Ovary (tissue), 9 donors: Measurements from ENCODE around the gene SMIM38. TPM values are rescaled to one million over a fixed set of nuclear protein-coding genes. Genes with fewer than 3 reads are reported as not detected.

Source experiments
- DNase-seq, 5 donors: peaks; one replicate each; pipeline ENCODE4 v3.0.0-alpha.2; 2019 to 2020
- H3K27ac ChIP-seq, 2 donors: fragments of 200-600 bp; one replicate each; pipeline versions ENCODE4 v1.5.1 to v1.8.0; 2019 to 2022
- H3K27me3 ChIP-seq: fragments of 200-600 bp; one replicate; pipeline ENCODE4 v1.8.0; 2022
- H3K36me3 ChIP-seq: fragments of 200-600 bp; sonication (generic); one replicate; pipeline ENCODE4 v1.5.1; 2019
- H3K4me1 ChIP-seq: one replicate; pipeline ENCODE4 v1.8.1; 2013; ENCODE audit warnings: mild to moderate bottlenecking, moderate library complexity; ENCODE audit not compliant: insufficient read depth
- H3K4me3 ChIP-seq: fragments of 200-600 bp; sonication (generic); one replicate; pipeline ENCODE4 v1.5.1; 2017
- H3K9me3 ChIP-seq, 2 donors: fragments of 200-600 bp in 1 of 2; sonication (generic) in 1 of 2; one replicate each; pipeline versions ENCODE4 v1.5.1 to v1.8.1; 2013 to 2019; ENCODE audit warnings: mild to moderate bottlenecking in 1 of 2, moderate library complexity in 1 of 2
- CTCF ChIP-seq, 3 donors: fragments of 450-650 bp in 2 of 3; fragments of 200-600 bp in 1 of 3; IDR thresholded peaks; one replicate each; pipeline versions ENCODE4 v1.5.1 to v1.8.0; 2016 to 2022; ENCODE audit warnings: antibody characterized with exemption in 3 of 3, mild to moderate bottlenecking in 1 of 3
- EP300 ChIP-seq: sonication (generic); formaldehyde crosslinking; IDR thresholded peaks from one replicate; pipeline ENCODE4 v1.6.1; 2017; ENCODE audit warnings: antibody characterized with exemption
- POLR2A ChIP-seq: fragments of 450-650 bp; IDR thresholded peaks from one replicate; pipeline ENCODE4 v1.6.1; 2017; ENCODE audit warnings: antibody characterized with exemption, mild to moderate bottlenecking, moderate library complexity
- WGBS, 3 donors: extraction: QIAGEN DNeasy Blood & Tissue Kit in 1 of 3; methylation state at CpG; one replicate each; pipeline versions ENCODE4 v1.1.5 to v1.1.7; 2013 to 2017; 5-methylcytosine and 5-hydroxymethylcytosine counted together
- intact Hi-C, 4 donors: fragments of 100-400 bp; cut with DNase I; formaldehyde crosslinking; loops; one replicate each; pipeline versions ENCODE4 v1.11.0 to v1.15.1; 2022 to 2023
- polyA plus RNA-seq, 2 donors: library from polyadenylated mRNA; stranded (reverse); fragments of 200-250 nt in 1 of 2; fragments of 350-450 nt in 1 of 2; fragmentation: Illumina TruSeq in 1 of 2; extraction: RNeasy Lipid Tissue Mini Kit (QIAGEN cat#74804) in 1 of 2; gene quantifications; one replicate each; pipeline ENCODE4 v1.2.3, GENCODE V29; 2013 to 2014
- total RNA-seq, 7 donors: library from RNA; depleted of rRNA in 2 of 7; stranded (reverse); fragments of >200 nt in 2 of 7; fragmentation: NEBNext Ultra II Directional in 3 of 7; extraction: Animal tissue kit (Norgen Biotek cat#: 25700) in 3 of 7; gene quantifications; one replicate each; pipeline versions ENCODE4 v1.1.0 to v1.2.4, GENCODE V29; 2016 to 2023
- donor health status: DM: no; HTN: no; CAD: no; lungs with moderate emphysema.
- donor health status: DM: no; HTN: no; CAD: no.
- donor health status: Bipolar disorder and iron deficiency.
- donor health status: DM: yes; HTN: yes; CAD: no.
- donor health status: DM: no; HTN: no; CAD: no.
- donor health status: DM: yes; HTN: yes; CAD: no.

The SMIM38 gene
- total and polyA plus RNA-seq, 9 donors: 0.43 to 6.3 (median 2.1) TPM

DNA sequence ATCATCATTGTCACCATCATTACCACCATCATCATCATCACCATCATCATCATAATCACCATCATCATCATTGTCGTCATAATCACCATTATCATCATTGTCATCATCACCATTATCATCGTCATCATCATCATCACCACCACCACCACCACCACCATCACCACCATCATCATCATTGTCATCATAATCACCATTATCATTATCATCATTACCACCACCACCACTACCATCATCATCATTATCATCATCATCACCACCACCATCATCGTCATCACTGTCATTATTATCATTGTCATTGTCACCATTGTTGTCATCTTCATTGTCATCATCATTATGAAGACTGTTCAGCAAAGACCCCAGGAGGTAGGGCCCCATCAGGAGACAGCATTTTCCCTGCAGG is 33.3 kb downstream of the SMIM38 start:
- H3K27me3 ChIP-seq: no peaks in the 10 kb centered on the region
- no peak overlapping the region for H3K27ac ChIP-seq
- DNase-seq: no peak
- TF ChIP-seq CTCF (IDR thresholded peaks at IDR 0.05): no peak
- no peak for TF ChIP-seq POLR2A
- no peak for TF ChIP-seq EP300
- intact Hi-C loops: no loop called here
- H3K4me3 ChIP-seq: no peak overlapping the region
- WGBS, 3 donors: 68 to 75% (median 70%) methylated on average over 3 of the region's 3 CpGs
- H3K36me3 ChIP-seq: no peaks in the 10 kb centered on the region
- peaks cover 0 to 8% of the 10 kb centered on the region in 2 donors for H3K9me3 ChIP-seq
- no peaks in the 10 kb centered on the region for H3K4me1 ChIP-seq

DNA sequence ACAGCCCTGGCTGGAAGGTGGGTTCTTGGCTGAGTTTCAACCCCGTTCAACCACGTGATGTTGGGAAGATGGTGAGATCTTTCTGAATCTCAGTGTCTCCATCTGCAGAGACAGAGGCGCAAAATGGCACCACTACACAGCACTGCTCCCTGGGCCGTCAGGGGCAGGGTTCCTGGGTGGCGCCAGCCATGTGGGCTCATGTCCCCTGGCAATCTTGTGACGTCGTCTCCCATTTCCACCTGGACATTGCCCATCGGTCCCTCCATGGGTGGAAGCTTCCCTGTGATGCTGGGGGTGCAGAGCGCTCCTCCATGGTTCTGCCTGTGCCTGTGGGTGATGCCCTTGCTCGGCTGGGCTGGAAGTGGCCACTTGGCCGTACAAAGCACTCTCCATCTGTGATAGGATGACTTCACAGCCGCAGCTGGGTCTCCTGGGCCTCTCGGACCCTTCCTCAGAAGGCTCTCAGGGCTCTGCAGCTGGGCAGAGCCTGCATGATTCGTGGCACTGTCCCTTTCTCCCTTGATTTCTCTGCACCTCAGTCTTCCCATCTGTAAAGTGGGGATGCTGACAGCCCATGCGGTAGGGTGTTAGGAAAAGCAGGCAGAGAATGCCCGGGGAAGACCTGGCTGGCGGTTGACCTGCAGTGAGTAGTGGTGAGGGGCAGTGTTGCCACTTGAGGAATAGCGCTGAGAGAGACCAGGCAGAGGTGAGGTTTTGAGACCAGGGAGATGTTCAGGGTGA is 35.2 kb downstream of the SMIM38 start:
- WGBS, 3 donors: 85 to 89% (median 87%) methylated on average over 17 to 18 of the region's 18 CpGs
- H3K36me3 ChIP-seq: no peaks in the 10 kb centered on the region
- no peak for DNase-seq
- no peaks in the 10 kb centered on the region for H3K27me3 ChIP-seq
- H3K9me3 ChIP-seq: peaks cover 0 to 8% of the 10 kb centered on the region in 2 donors
- H3K4me1 ChIP-seq: no peaks in the 10 kb centered on the region
- intact Hi-C loops: no loop called here
- TF ChIP-seq CTCF (IDR thresholded peaks at IDR 0.05) (no peak), POLR2A (no peak), EP300 (no peak)
- H3K27ac ChIP-seq: no peak overlapping the region
- no peak overlapping the region for H3K4me3 ChIP-seq

DNA sequence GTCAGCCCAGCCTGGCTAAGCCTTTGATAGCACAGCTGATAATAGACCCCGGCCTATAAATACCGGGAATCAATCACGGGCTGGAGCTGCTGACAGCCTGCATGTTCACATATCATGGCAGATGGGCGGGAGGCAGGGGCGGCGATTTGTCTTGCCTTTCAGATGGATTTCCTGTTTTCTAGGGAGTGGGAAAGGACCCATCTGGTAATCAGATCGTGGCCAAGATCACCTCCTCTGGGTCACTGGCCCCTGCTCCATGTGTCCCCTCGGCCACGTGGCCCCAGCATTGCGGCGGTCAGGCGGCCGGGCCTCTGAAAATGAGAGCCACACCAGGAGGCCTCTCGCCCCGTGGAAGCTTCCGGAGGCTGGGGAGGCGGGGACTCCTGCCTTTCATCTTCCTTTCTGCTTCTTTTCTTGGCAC is 36.6 kb downstream of the SMIM38 start:
- 38 to 47% (median 38%) methylated on average over 17 of the region's 17 CpGs for WGBS, 3 donors
- H3K9me3 ChIP-seq: peaks cover 0 to 8% of the 10 kb centered on the region in 2 donors
- no peaks in the 10 kb centered on the region for H3K4me1 ChIP-seq
- no peak overlapping the region for H3K27ac ChIP-seq
- DNase-seq: no peak
- no peaks in the 10 kb centered on the region for H3K27me3 ChIP-seq
- H3K4me3 ChIP-seq: no peak overlapping the region
- H3K36me3 ChIP-seq: no peaks in the 10 kb centered on the region
- intact Hi-C loops: no loop called here
- TF ChIP-seq POLR2A (no peak), EP300 (no peak), CTCF (IDR thresholded peaks at IDR 0.05) (no peak)

DNA sequence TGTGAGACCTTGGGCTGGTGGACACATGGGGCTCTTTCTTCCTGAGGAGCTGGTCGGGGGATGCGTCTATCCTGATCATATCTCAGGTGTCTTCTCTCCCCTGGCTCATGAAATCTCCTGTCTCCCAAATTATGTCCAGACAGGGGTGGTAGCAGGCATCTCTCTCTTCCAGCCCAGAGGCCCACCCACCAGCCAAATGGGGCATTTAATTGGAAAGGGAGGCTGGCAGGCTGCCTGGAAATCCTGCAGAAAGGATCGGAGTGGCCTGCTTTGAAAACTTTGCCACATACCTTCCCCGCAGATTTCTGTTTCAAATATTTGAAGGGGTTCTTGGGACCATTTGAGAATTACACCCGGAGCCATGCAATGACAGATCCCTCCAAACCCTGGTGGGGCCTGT is 37.4 kb downstream of the SMIM38 start:
- DNase-seq: no peak
- Histone ChIP-seq H3K4me3 (no peak overlapping the region), H3K9me3 (peaks cover 0 to 5% of the 10 kb centered on the region in 2 donors), H3K36me3 (no peaks in the 10 kb centered on the region), H3K27me3 (no peaks in the 10 kb centered on the region), H3K4me1 (no peaks in the 10 kb centered on the region), H3K27ac (no peak overlapping the region)
- TF ChIP-seq CTCF (IDR thresholded peaks at IDR 0.05) (no peak), EP300 (no peak), POLR2A (no peak)
- WGBS, 3 donors: 63 to 67% (median 67%) methylated on average over 5 of the region's 5 CpGs
- intact Hi-C loops: no loop called here
